Gastrocnemius medialis (tissue), 4 donors: ENCODE results near the gene MAN1A2.

Experiments
- CTCF ChIP-seq, 5 experiments: fragments of 450-650 bp in 3 of 5; fragments of 200-600 bp in 2 of 5; sonication (generic) in 2 of 5; IDR thresholded peaks in 4 of 5; conservative IDR thresholded peaks in 1 of 5; 1 replicate in 4 of 5; 2 replicates in 1 of 5; pipeline ENCODE4 v1.5.1; 2016 to 2019; ENCODE audit warnings: antibody characterized with exemption in 5 of 5, mild to moderate bottlenecking in 3 of 5, moderate library complexity in 3 of 5
- POLR2A ChIP-seq, 2 donors: fragments of 450-650 bp; IDR thresholded peaks; one replicate each; pipeline ENCODE4 v1.6.1; 2017; ENCODE audit warnings: antibody characterized with exemption in 2 of 2, mild to moderate bottlenecking in 2 of 2, moderate library complexity in 2 of 2

GRCh38 chr1:117555806-117556205, 188.6 kb downstream of the MAN1A2 start:
- TF ChIP-seq POLR2A (IDR thresholded peaks at IDR 0.05) (no peak), CTCF (IDR thresholded peaks at IDR 0.05 in 4 of 5, conservative IDR thresholded peaks at IDR 0.05 in 1 of 5) (no peak)
